GM21447 (cell line): ENCODE data around the gene ARPC2.

ENCODE experiments used
- ATAC-seq: cut with Tn5 transposase; IDR thresholded peaks from one replicate; pipeline ENCODE4 v1.9.1; 2021; ENCODE audit not compliant: unreplicated experiment

The ARPC2 gene

DNA sequence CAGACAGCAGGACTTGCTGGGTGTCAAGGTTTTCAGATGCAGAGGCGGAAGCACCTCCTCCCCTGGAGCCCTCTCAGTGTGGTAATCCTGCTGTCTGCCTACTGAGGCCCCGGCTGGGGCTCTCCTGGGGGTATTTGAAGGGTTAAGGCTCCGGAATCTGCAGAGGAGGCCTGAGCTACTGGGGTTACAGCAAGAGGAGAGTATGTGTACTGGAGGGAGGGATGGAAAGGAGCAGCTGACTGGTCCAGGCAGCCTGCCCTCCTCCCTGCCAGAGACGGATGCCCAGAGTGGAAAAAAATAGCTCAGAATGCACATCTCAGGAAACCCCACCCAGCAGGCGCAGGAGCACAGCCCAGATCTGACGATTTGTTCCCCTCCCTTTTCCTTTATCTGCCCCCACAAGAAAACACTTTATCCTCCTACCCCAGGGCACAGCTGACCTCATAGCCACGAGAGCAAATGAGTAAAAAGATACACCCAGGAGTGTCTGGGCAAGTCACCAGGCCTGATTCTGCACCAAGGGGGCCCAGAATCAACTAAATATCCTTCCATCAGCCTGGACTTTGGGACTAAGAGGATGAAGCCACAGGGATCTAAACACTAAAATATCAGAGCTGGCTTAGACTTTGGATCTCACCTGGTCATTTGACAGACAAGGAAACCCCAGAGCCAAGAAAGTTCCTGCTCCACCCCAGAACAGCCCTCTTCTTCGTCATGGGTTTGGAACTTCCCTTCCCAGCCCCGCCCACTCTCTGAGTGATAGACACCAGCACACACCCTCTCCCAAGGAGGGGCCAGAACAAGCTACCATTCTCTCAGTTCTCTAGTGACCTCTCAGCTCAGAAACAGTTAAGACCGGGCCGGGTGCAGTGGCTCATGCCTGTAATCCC is 69.8 kb downstream of the ARPC2 start:
- peak; percentile 72 for ATAC-seq

DNA sequence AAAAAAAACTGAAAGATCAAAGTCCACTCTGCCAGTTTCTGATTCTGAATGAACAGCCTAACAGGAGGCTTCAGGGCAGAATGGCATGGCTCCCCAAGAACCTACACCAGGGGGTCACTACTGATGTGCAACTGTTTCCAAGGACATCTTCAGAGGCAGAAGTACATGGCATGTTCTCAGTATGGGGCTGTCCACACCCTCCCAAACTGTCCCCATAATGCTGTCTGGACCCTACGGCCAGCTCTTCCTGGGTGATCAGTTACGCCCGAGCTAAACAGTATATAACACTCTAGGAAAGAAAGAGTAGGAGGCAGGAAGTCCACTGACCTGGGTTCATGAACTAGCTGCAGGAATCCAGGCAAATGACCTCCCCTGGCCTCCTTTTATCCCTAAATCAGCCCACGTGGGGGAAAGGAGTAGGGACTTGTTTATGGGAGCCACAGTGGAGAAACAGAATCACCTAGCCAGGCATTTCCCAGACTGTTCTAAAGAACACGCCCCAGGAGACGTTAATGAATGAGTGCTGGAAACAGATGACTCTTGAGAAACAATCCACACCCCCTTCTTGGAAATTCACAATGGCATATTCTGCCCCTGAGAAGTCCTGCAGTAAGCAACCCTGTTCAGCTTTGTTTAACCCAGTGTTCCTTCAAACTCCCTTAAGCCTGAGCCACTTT is 72.8 kb downstream of the ARPC2 start:
- ATAC-seq, result no peak

DNA sequence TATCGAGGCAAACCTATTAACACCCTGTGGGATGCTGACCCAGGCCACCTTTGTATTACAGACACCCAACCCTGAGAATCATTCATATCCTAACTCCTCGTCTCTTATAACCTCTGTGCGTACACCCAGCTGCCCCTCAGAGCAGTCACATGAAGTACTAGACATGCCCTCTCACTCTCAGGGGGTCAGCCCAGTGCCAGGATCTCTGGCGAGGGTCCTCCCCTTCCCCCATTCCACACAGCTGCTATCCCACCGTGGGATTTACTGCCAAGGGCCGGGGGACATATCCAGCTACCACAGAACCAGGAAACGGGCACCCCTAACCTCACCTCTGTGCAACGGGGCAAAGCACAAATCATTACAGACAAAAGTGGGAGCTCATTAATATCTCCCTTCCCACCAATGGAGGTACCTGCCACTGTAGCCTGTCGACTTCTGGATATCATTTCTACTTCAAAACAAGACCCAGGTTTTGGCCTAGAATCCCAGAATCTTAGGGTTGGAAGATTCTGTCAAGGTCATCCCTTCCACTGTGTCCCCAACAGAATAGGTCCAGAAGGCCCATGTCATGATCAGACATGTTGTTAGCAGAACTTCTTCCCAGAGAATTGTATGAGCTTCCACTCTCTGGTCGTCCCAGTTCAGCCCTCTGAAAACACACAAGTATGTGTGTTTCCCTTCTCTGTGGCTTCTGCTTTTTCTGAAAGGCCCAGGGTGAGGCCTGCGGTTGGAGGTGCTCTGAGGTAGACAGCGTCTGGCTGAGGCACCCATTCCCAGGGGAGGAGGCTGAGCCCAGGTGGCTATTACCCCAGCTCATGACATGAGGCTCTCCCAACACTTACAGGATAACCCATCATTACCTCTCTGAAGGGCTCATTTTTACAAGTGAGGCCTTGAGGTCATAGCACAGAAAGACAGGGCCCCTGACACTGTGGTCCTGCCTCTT is 73.6 kb downstream of the ARPC2 start:
- peak; percentile 51 for ATAC-seq

DNA sequence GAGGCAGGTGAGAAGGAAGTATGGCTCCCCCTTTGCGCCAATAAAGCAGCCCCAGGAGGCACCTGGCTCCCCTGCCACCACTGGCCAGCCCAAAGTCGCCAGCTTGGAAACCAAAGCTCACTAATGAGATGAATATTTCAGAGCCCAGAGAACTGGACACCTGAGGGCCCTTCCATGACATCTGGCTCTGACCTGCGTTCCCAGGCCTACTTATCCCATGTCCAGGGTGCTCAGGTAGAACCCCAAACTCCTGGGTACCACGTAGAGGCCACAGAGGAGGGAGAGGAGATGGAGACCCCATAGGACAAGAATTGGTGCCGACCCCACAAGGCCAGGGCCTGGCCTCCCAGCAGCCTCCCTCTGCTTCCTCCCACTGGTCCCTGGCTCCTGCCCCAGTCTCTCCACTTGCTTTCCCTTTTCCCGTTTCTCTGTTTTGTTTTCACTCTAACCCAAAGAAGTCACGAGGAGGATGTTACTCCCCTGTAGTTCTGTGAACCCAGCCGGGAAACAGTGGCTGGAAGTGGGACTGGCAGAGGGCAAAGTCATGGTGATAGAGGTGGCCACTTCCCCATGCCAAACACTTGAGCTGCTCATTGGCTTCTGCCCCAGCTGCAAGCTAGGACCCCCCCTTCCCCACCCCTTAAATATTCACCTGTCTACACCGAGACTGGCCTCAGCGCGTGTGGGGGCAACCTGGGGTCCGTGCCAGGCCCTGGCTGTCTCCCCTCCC is 74.5 kb downstream of the ARPC2 start:
- no peak for ATAC-seq

DNA sequence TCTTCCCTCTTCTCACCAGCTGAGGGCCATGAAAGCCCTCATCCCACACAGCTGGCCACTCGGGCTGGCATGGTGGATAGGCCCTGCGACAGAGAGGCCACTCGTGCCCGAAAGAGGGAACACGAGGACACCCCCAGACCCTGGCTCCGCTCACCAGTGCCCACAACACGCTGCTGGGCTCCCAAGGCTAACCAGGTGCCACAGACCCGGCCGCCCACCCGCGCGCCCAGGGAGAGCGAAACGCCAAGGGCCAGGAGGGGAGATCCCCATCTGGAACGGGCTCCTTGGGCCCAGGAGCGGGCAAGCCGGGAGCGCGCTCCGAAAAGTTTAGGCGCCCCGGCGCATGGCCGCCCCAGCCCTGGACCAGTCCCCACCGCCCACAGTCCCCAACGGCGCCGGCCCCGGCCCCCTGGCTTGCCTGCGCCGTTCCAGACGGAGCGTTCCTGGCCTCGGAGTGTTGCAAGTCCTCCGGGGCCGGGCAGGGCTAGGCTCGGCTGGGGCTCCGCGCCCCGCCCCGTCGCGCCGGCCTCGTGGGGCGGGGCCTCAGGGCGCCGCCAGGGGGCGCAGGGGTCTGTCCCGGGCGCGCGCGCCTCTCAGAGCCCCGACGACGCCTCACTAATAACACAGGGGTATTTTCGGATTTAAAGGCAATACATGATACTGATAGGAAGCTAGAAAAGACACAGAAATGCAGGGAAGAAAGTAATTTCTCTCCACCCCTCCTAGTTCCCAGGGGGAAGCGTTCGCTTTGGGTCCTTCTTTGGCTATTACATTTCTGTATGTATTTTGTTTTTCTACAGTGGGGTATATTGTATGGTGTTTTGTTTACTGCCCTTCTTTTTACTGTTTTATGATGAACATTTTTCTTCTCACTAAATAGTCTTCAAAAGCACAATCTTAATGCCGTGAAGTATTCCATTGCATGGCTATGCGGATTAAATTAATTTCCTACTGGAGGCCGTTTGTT is 75.3 kb downstream of the ARPC2 start, which contains the start of gene TMBIM1:
Gene TMBIM1 (minus strand): TSS at position 456 of the 967 bp plus-strand sequence. CDS start 10,362 bp downstream, outside the sequence.
- peak; percentile 49 for ATAC-seq

DNA sequence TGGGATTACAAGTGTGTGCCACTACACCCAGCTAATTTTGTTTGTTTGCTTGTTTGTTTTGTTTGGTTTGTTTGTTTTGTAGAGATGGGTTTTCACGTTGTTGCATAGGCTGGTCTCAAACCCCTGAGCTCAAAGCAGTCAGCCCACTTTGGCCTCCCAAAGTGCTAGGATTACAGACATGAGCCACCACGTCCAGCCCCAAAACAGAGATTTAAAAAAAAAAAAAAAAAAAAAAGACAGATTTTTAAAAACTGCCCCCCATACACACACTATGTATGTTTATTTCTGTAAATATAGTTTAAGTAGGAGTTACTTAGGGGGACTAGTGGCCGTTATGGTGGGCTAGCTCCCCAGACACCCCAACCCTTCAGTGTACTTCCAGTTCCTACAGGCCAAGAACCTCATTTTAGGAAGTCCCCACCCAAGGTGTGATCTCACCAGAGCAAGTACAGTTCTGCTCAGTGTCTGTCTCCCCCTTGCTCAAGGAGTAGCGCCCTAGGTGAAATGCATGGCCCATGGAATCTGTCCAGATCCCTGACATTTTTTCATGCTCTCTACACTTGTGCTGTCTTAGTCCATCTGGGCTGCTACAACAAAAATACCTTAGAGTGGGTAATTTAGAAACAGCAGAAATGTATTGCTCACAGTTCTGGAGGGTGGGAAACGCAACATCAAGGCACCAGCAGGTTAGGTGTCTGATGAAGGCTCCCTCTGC is 76.9 kb downstream of the ARPC2 start:
- no peak for ATAC-seq

DNA sequence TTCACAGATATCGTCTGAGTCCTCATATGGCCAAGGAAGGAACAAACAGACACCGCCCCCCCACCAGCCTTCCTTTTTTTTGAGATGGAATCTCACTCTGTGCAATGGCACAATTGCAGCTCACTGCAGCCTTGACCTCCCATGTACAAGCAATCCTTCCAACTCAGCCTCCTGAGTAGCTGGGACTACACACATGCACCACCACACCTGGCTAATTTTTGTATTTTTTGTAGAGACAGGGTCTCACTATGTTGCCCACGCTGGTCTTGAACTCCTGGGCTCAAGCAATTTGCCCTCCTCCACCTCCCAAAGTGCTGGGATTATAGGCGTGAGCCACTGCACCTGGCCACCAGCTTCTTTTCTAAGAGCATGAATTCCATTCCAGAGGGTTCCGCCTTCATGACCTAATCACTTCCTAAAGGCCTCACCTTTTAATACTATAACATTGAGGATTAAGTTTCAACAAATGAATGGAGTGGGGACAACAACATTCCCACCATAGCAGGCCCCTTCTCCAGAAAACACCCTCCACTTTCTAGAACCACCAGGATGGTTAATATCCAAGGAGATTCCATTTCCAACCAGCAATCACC is 77.5 kb downstream of the ARPC2 start:
- no peak for ATAC-seq

DNA sequence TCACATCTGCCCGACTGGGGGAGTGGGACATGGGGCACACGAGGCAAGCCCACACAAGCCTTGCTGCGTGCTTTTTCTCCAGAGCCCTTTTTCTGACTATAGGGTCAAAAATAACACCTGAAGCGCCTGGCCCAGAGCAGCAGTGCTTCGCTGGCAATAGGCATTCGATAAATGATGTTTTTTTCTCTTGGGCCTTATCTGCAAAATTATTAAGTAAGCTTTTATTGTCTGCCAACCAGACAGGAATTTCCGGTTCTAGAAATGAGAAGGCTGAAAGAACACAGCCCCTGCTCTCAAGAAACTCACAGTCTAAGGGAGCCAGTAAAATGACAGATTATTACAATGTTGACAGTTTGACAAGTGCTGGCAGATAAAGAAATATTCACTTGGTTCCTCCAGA is 78.0 kb downstream of the ARPC2 start:
- no peak for ATAC-seq

DNA sequence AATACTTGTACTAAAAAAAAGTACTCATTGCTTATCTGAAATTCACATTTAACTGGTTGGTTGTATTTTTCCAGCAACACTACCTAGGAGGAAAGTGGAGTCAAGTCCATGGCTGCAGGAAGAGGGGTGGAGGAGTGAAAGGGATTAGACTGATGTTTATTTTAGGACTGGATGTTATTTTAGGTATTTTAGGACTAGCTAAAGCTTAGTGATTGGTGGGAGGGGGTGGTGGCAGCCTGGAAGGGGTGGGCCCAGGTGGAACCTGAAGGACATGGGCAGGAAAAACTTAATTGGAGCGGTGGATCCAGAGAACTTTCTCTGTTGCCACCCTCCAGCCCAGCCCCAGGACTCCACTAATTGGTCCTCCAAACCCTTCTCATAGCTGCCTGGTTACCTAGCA is 79.2 kb downstream of the ARPC2 start:
- ATAC-seq, result no peak

DNA sequence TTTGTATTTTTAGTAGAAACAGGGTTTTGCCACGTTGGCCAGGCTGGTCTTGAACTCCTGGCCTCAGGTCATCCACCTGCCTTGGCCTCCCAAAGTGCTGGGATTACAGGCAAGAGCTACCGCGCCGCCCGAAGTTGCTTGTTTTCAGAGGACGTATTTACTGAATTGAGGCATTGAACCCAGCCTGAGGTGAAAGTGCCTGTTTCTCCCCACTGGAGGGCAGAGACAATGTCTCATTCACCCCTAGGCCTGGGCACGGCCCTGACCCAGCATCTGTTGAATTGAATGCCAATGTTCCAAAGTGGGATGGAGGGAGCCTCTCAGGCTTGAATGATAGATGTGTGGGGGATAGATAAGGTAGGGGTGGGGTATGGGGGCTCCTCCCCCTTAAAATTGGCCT is 79.9 kb downstream of the ARPC2 start:
- no peak for ATAC-seq

DNA sequence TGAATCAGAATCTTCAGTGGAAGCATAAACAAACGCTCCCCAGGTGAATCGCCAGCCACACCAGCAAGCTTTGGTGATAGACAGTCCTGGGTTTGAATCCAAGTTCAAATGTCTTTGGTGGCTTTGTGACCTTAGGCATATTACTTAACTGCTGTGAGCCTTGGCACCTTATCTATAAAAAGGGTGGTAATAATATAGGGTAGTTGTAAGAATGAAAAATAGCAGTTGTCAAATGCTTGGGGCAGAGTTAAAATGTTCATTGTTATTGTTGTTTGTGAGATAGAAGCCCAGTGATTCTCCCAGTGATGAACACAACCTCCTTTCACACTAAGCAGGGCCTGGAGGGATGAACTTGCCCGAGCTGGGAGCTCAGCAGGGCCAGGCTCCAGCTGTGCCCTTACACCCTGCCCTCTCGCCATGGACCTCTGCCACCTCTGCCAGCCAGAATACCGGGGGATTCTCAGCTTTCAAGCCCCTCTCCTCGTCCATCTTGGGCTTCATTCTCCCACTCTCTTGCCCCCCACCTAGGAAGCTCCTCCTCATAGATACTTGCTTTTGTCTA is 81.4 kb downstream of the ARPC2 start:
- ATAC-seq, result no peak

DNA sequence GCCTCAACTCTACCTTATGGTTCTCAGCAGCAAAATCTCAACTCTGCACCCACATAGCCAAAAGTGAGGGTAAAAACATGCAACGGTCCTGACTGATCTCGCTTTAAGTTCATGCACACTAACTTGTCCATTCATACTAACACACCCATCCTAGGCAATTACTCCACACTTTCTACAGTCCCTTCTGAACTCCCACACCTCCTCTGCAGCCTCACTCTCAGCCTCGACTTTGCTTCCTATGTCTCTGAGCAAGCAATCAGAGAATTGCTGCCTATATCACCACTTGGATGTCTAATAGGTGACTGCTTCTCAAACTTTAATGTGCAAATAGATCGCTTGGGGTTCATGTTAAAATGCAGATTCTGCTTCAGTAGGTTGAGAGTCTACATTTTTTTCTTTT is 83.2 kb downstream of the ARPC2 start:
- ATAC-seq, result no peak

DNA sequence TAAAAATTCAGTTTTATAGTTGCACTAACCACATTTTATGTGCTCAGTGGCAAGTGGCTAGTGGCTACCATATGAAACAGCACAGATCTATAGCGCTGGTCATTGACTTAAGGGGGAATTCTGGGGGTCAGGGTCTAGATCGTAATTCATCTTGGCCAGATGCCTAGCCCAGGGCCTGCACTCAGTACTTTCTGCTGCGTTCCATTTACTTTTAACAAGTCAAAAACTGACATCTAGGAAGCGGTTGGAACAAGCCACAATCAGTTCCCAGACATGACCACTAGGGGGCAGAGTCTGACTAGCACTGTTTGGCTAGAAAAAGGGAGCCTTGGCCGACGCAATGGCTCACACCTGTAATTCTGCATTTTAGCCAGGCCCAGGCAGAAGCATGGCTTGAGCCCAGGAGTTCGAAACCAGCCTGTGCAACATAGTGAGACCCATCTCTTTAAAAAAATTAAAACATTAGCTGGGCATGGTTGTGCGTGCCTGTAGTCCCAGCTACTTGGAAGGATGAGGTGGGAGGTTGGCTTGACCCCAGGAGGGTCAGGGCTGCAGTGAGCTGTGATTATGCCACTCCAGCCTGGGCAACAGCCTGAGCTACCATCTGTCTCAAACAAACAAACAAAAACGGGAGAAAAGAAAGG is 84.3 kb downstream of the ARPC2 start:
- peak; percentile 88 for ATAC-seq
